HG02610 (cell line): ENCODE measurements around the gene SVOP.
"Not testable (repeated sequence)": the region's sequence is repeated elsewhere in the genome, so short reads cannot be mapped to it uniquely, and the experiment has no call there.

Experiments
- ATAC-seq: cut with Tn5 transposase; IDR thresholded peaks from one replicate; pipeline ENCODE4 v1.9.1; 2021; ENCODE audit warnings: mild to moderate bottlenecking, moderate library complexity; ENCODE audit not compliant: unreplicated experiment

Gene SVOP

GRCh38 chr12:109033239-109034196 is 12.7 kb upstream of the SVOP start:
- ATAC-seq, result no peak

GRCh38 chr12:109029411-109029810 is 8.5 kb upstream of the SVOP start:
- ATAC-seq, result no peak

- ATAC-seq, result not testable (repeated sequence)
These were observed 7.8 kb upstream of the SVOP start for GRCh38 chr12:109028624-109029023.

- no peak for ATAC-seq
These were observed 6.9 kb upstream of the SVOP start for GRCh38 chr12:109027767-109028166.

GRCh38 chr12:109020146-109020795 is 597 bp downstream of the SVOP start:
- no peak for ATAC-seq

GRCh38 chr12:109018296-109018695 is 2.6 kb downstream of the SVOP start:
- ATAC-seq, result no peak

GRCh38 chr12:109016978-109017377 is 3.9 kb downstream of the SVOP start:
- no peak for ATAC-seq

- no peak for ATAC-seq
These were observed 4.9 kb downstream of the SVOP start for GRCh38 chr12:109016016-109016415.

GRCh38 chr12:109014984-109015765 is 5.7 kb downstream of the SVOP start:
- ATAC-seq, result no peak

- no peak for ATAC-seq
These were observed 10.6 kb downstream of the SVOP start for GRCh38 chr12:109010259-109010658.

GRCh38 chr12:109009766-109010165 is 11.1 kb downstream of the SVOP start:
- no peak for ATAC-seq

- ATAC-seq, result no peak
These were observed 16.9 kb downstream of the SVOP start for GRCh38 chr12:109004017-109004416.

- no peak for ATAC-seq
These were observed 24.5 kb downstream of the SVOP start for GRCh38 chr12:108996320-108996719.

GRCh38 chr12:108995370-108995992 is 25.4 kb downstream of the SVOP start:
- ATAC-seq, result no peak

GRCh38 chr12:108990103-108990502 is 30.8 kb downstream of the SVOP start:
- not testable (repeated sequence) for ATAC-seq

GRCh38 chr12:108989376-108989775 is 31.5 kb downstream of the SVOP start:
- ATAC-seq, result no peak

GRCh38 chr12:108985750-108986149 is 35.1 kb downstream of the SVOP start:
- ATAC-seq, result no peak

- ATAC-seq, result no peak
These were observed 37.6 kb downstream of the SVOP start for GRCh38 chr12:108983227-108983626.

- ATAC-seq, result no peak
These were observed 38.1 kb downstream of the SVOP start for GRCh38 chr12:108982621-108983219.

- no peak for ATAC-seq
These were observed 39.0 kb downstream of the SVOP start for GRCh38 chr12:108981835-108982234.
